Hepatocyte (in vitro differentiated cells): ENCODE data around the gene TMEM161A.

Experiments
- EZH2phosphoT487 ChIP-seq: fragments of 200-600 bp; sonication (generic); IDR thresholded peaks from one replicate; pipeline ENCODE4 v1.6.1; 2018; ENCODE audit warnings: antibody characterized with exemption, mild to moderate bottlenecking, low read depth, moderate library complexity; ENCODE audit not compliant: unreplicated experiment, severe bottlenecking
- TF ChIP-seq, protein P1 (sequence below): fragments of 200-600 bp; sonication (generic); IDR thresholded peaks from 2 replicates; pipeline ENCODE4 v1.5.1; 2016; ENCODE audit warnings: antibody characterized with exemption, mild to moderate bottlenecking; ENCODE audit not compliant: poor library complexity

DNA sequence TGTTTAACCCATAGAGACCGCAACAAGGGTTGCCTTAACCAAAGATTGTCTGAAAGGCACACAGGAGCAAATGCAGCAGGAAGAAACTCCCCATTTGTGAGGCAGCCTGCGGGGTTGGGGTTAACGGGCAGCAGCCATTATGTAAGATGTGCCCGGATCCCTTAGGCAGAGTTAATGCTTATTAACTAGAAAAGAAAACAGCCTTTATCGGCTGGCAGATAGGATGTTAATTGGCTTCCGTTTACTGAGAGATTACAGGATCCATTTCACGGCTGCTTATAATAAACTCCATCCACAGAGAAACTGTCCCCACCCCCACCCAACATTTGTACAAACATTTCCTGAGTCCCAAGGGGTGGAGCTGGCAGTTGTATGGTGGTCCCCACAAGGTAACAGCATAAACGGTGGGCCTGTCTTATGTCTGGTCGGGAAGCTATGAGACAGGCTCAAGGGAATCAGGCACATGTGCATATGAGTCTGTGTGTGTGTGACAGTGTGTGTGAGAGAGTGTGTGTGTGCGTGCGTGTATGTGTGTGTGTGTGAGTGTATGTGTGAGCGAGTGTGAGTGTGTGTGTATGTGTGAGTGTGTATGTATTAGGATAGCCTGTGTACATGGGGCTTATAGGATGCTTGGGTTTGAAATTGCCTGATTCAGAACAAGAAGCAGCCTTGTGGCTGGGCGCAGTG, 63.9 kb downstream of the TMEM161A start:
- TF ChIP-seq, protein P1, sequence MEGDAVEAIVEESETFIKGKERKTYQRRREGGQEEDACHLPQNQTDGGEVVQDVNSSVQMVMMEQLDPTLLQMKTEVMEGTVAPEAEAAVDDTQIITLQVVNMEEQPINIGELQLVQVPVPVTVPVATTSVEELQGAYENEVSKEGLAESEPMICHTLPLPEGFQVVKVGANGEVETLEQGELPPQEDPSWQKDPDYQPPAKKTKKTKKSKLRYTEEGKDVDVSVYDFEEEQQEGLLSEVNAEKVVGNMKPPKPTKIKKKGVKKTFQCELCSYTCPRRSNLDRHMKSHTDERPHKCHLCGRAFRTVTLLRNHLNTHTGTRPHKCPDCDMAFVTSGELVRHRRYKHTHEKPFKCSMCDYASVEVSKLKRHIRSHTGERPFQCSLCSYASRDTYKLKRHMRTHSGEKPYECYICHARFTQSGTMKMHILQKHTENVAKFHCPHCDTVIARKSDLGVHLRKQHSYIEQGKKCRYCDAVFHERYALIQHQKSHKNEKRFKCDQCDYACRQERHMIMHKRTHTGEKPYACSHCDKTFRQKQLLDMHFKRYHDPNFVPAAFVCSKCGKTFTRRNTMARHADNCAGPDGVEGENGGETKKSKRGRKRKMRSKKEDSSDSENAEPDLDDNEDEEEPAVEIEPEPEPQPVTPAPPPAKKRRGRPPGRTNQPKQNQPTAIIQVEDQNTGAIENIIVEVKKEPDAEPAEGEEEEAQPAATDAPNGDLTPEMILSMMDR: no peak
- no peak for TF ChIP-seq EZH2phosphoT487
